Fibroblast of lung (primary cell): ENCODE results near the gene PPM1A.

Source experiments
- EZH2 ChIP-seq: IDR thresholded peaks from 2 replicates; pipeline ENCODE4 v1.5.1; 2012; ENCODE audit warnings: low read length, control low read depth, mild to moderate bottlenecking; ENCODE audit errors: missing control alignments
- TF ChIP-seq, protein P1 (sequence below), 2 donors: IDR thresholded peaks in 1 of 2; conservative IDR thresholded peaks in 1 of 2; 1 replicate in 1 of 2; 2 replicates in 1 of 2; pipeline ENCODE4 v1.5.1; 2011 to 2012; ENCODE audit warnings: low read length in 2 of 2, control low read depth in 1 of 2, inconsistent platforms in 1 of 2, low read depth in 1 of 2, mild to moderate bottlenecking in 1 of 2

- TF ChIP-seq, protein P1, sequence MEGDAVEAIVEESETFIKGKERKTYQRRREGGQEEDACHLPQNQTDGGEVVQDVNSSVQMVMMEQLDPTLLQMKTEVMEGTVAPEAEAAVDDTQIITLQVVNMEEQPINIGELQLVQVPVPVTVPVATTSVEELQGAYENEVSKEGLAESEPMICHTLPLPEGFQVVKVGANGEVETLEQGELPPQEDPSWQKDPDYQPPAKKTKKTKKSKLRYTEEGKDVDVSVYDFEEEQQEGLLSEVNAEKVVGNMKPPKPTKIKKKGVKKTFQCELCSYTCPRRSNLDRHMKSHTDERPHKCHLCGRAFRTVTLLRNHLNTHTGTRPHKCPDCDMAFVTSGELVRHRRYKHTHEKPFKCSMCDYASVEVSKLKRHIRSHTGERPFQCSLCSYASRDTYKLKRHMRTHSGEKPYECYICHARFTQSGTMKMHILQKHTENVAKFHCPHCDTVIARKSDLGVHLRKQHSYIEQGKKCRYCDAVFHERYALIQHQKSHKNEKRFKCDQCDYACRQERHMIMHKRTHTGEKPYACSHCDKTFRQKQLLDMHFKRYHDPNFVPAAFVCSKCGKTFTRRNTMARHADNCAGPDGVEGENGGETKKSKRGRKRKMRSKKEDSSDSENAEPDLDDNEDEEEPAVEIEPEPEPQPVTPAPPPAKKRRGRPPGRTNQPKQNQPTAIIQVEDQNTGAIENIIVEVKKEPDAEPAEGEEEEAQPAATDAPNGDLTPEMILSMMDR (conservative IDR thresholded peaks at IDR 0.05 in 1 of 2, IDR thresholded peaks at IDR 0.05 in 1 of 2; ENCODE audit: low read depth in 1 of 2, low read length in 2 of 2) = no peak
- no peak for TF ChIP-seq EZH2
Observed at GRCh38 chr14:60332869-60333268, 83.8 kb downstream of the PPM1A start.
